Endothelial cell of umbilical vein (primary cell): Measurements from ENCODE around the gene KIAA1671. TPM values are rescaled to one million over a fixed set of nuclear protein-coding genes. Genes with fewer than 3 reads are reported as not detected.

Experiments
- BruUV-seq: library from RNA; stranded (reverse); fragments of 400-500 nt; replicated peaks from 2 replicates; lab custom pipeline; 2021; lab: Mats Ljungman, UMichigan
- CTCF ChIA-PET: fragments of 300-600, 350-600 bp; sonication (Branson Sonifier 250); formaldehyde crosslinking; loops from one replicate; lab custom pipeline; 2021; ENCODE audit warnings: antibody characterized with exemption, inconsistent platforms; lab: Charles Lee
- POLR2A ChIA-PET: fragments of 300-600, 350-600 bp; sonication (Branson Sonifier 250); formaldehyde crosslinking; loops from one replicate; lab custom pipeline; 2021; ENCODE audit warnings: antibody characterized with exemption, inconsistent platforms; lab: Charles Lee
- DNase-seq: peaks from one replicate; pipeline ENCODE4 v3.0.0-alpha.2; 2011; ENCODE audit warnings: low read depth, low spot score
- FAIRE-seq: peaks from 2 replicates; lab custom pipeline; 2011; peaks lifted over from hg19 to GRCh38; lab: Jason Lieb, UNC
- H2AFZ ChIP-seq: 2 replicates; pipeline ENCODE4 v1.6.0; 2012; ENCODE audit warnings: low read depth, low read length, control low read depth, inconsistent platforms
- H3K27ac ChIP-seq: 2 replicates; pipeline ENCODE4 v1.5.1; 2011; ENCODE audit warnings: low read depth, mild to moderate bottlenecking, control low read depth, low read length, moderate library complexity; ENCODE audit not compliant: insufficient read depth
- H3K27me3 ChIP-seq, 2 experiments: 2 replicates each; pipeline versions ENCODE4 v1.6.0 to v1.6.1; 2011; ENCODE audit warnings: low read length in 2 of 2, mixed read lengths in 1 of 2; ENCODE audit not compliant: control insufficient read depth in 2 of 2, insufficient read depth in 2 of 2
- H3K36me3 ChIP-seq, 2 experiments: 2 replicates in 1 of 2; 3 replicates in 1 of 2; pipeline ENCODE4 v1.5.1; 2011; ENCODE audit warnings: low read length in 2 of 2, mild to moderate bottlenecking in 1 of 2, moderate library complexity in 1 of 2; ENCODE audit not compliant: control insufficient read depth in 2 of 2, insufficient read depth in 2 of 2; ENCODE audit errors: extremely low read depth in 1 of 2
- H3K4me1 ChIP-seq: 3 replicates; pipeline ENCODE4 v1.5.1; 2011; ENCODE audit warnings: mild to moderate bottlenecking, low read length; ENCODE audit not compliant: control insufficient read depth, insufficient read depth; ENCODE audit errors: extremely low read depth
- H3K4me2 ChIP-seq: 2 replicates; pipeline ENCODE4 v1.6.1; 2011; ENCODE audit warnings: low read length, control low read depth, mixed read lengths; ENCODE audit not compliant: insufficient read depth
- H3K4me3 ChIP-seq, 3 experiments: fragments of 200-600 bp in 1 of 3; sonication (generic), shearing (Covaris generic) in 1 of 3; replicated peaks in 1 of 3; 2 replicates each; pipeline ENCODE4 v1.5.1; 2011 to 2016; ENCODE audit warnings: control low read depth in 3 of 3, low read length in 3 of 3, mild to moderate bottlenecking in 2 of 3, inconsistent platforms in 1 of 3, low read depth in 1 of 3, moderate library complexity in 1 of 3; ENCODE audit not compliant: insufficient read depth in 1 of 3
- H3K79me2 ChIP-seq: 2 replicates; pipeline ENCODE4 v1.6.0; 2012; ENCODE audit warnings: low read length, inconsistent platforms; ENCODE audit not compliant: control insufficient read depth, insufficient read depth
- H3K9ac ChIP-seq: replicated peaks from 2 replicates; pipeline ENCODE3; 2011; ENCODE audit warnings: low read length, control low read depth; ENCODE audit not compliant: insufficient read depth; ENCODE audit errors: extremely low read depth
- H3K9me1 ChIP-seq: replicated peaks from 3 replicates; pipeline ENCODE4 v1.6.0; 2011; ENCODE audit warnings: mild to moderate bottlenecking, low read length; ENCODE audit not compliant: control insufficient read depth, insufficient read depth; ENCODE audit errors: extremely low read depth
- H3K9me3 ChIP-seq: replicated peaks from 2 replicates; pipeline ENCODE4 v1.5.1; 2012; ENCODE audit warnings: low read length, inconsistent platforms; ENCODE audit not compliant: control insufficient read depth, insufficient read depth
- H4K20me1 ChIP-seq: replicated peaks from 2 replicates; pipeline ENCODE3; 2011; ENCODE audit warnings: mild to moderate bottlenecking, low read length; ENCODE audit not compliant: control insufficient read depth, insufficient read depth; ENCODE audit errors: extremely low read depth
- EZH2 ChIP-seq: IDR thresholded peaks from 2 replicates; pipeline ENCODE4 v1.6.1; 2012; ENCODE audit warnings: borderline replicate concordance, low read depth, mild to moderate bottlenecking, moderate library complexity, low read length, inconsistent platforms; ENCODE audit not compliant: severe bottlenecking
- FOS ChIP-seq: IDR thresholded peaks from 2 replicates; pipeline ENCODE4 v1.6.1; 2011; ENCODE audit warnings: mild to moderate bottlenecking, low read length, moderate library complexity, borderline replicate concordance; ENCODE audit not compliant: insufficient read depth
- GATA2 ChIP-seq: IDR thresholded peaks from 2 replicates; pipeline ENCODE4 v1.7.0; 2011; ENCODE audit warnings: low read depth, mild to moderate bottlenecking, moderate library complexity, mixed read lengths, low read length; ENCODE audit not compliant: insufficient read length, insufficient read depth
- JUN ChIP-seq: IDR thresholded peaks from 2 replicates; pipeline ENCODE4 v1.6.1; 2011; ENCODE audit warnings: borderline replicate concordance, low read depth; ENCODE audit not compliant: insufficient read length, insufficient read depth
- MYC ChIP-seq: IDR thresholded peaks from one replicate; pipeline ENCODE4 v1.6.1; 2011; ENCODE audit warnings: mild to moderate bottlenecking, low read depth, low read length
- POLR2A ChIP-seq: IDR thresholded peaks from 2 replicates; pipeline ENCODE4 v1.6.1; 2012; ENCODE audit warnings: low read depth, mild to moderate bottlenecking, control low read depth, low read length
- POLR2AphosphoS5 ChIP-seq: IDR thresholded peaks from 2 replicates; pipeline ENCODE4 v1.6.1; 2012; ENCODE audit warnings: low read depth, mild to moderate bottlenecking, control low read depth, low read length, moderate library complexity; ENCODE audit not compliant: insufficient read depth
- dilution Hi-C: fragments of 300-500 bp; cut with MboI; formaldehyde crosslinking; loops from one replicate; pipeline ENCODE4 v1.15.0; 2019; ENCODE audit warnings: low sequenced_read_pairs; ENCODE audit not compliant: extremely low pct_ligation_motif_present
- intact Hi-C: fragments of 100-400 bp; cut with micrococcal nuclease; formaldehyde crosslinking; loops from one replicate; pipeline ENCODE4 v1.10.0; 2022
- polyA plus RNA-seq, 4 experiments: library from polyadenylated mRNA; depleted of rRNA in 3 of 4; stranded (reverse) in 3 of 4; unstranded in 1 of 4; fragments of >200 nt; gene quantifications; 2 replicates each; pipeline versions ENCODE4 v1.2.1 to v1.2.3, GENCODE V29; 2011 to 2012; ENCODE audit warnings: missing spikeins in 1 of 4
- total RNA-seq: library from RNA; stranded (reverse); gene quantifications from 2 replicates; pipeline ENCODE4 v1.2.3, GENCODE V29; 2021
- TF ChIP-seq, protein P1 (sequence below): IDR thresholded peaks from 2 replicates; pipeline ENCODE4 v1.6.1; 2011; ENCODE audit not compliant: insufficient read depth, insufficient read length
- TF ChIP-seq, protein P2 (sequence below), 2 donors: IDR thresholded peaks; 1 replicate in 1 of 2; 2 replicates in 1 of 2; pipeline ENCODE4 v1.5.1; 2011; ENCODE audit warnings: low read length in 2 of 2, mild to moderate bottlenecking in 2 of 2, moderate library complexity in 2 of 2, control low read depth in 1 of 2, inconsistent platforms in 1 of 2, low read depth in 1 of 2; ENCODE audit not compliant: insufficient read depth in 1 of 2; ENCODE audit errors: extremely low read depth in 1 of 2

KIAA1671 gene
- total and polyA plus RNA-seq, 2 donors (not counting 3 experiments of a cell fraction or from before 2014, with no cell fraction given): 23.1 to 85.1 TPM

GRCh38 chr22:25069426-25069757 is 116.9 kb downstream of the KIAA1671 start:
- Histone ChIP-seq H3K36me3 (no peaks in the 10 kb centered on the region), H3K4me1 (peaks cover 4% of the 10 kb centered on the region), H3K9me3 (no peaks in the 10 kb centered on the region), H3K4me3 (no peak overlapping the region), H2AFZ (no peak overlapping the region), H3K79me2 (no peaks in the 10 kb centered on the region), H3K4me2 (no peak overlapping the region), H3K9ac (no peak overlapping the region), H3K27ac (no peak overlapping the region), H3K9me1 (no peaks in the 10 kb centered on the region), H3K27me3 (no peaks in the 10 kb centered on the region), H4K20me1 (no peaks in the 10 kb centered on the region)
- dilution Hi-C loops (no loop called here), intact Hi-C loops (no loop called here)
- ChIA-PET CTCF (no interaction called here), POLR2A (no interaction called here)
- TF ChIP-seq FOS (no peak), EZH2 (no peak), GATA2 (no peak), POLR2A (no peak), JUN (no peak), POLR2AphosphoS5 (no peak), MYC (no peak)
- TF ChIP-seq, protein P1, sequence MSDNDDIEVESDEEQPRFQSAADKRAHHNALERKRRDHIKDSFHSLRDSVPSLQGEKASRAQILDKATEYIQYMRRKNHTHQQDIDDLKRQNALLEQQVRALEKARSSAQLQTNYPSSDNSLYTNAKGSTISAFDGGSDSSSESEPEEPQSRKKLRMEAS: no peak
- TF ChIP-seq, protein P2, sequence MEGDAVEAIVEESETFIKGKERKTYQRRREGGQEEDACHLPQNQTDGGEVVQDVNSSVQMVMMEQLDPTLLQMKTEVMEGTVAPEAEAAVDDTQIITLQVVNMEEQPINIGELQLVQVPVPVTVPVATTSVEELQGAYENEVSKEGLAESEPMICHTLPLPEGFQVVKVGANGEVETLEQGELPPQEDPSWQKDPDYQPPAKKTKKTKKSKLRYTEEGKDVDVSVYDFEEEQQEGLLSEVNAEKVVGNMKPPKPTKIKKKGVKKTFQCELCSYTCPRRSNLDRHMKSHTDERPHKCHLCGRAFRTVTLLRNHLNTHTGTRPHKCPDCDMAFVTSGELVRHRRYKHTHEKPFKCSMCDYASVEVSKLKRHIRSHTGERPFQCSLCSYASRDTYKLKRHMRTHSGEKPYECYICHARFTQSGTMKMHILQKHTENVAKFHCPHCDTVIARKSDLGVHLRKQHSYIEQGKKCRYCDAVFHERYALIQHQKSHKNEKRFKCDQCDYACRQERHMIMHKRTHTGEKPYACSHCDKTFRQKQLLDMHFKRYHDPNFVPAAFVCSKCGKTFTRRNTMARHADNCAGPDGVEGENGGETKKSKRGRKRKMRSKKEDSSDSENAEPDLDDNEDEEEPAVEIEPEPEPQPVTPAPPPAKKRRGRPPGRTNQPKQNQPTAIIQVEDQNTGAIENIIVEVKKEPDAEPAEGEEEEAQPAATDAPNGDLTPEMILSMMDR (IDR thresholded peaks at IDR 0.05; ENCODE audit: extremely low read depth in 1 of 2, insufficient read depth in 1 of 2, low read depth in 1 of 2, low read length in 2 of 2): no peak
- no peak for FAIRE-seq
- DNase-seq: no peak
- no TSS peak for BruUV-seq
